WTC11 (cell line): ENCODE measurements around the gene DYRK1A. TPM values are rescaled to one million over a fixed set of nuclear protein-coding genes. Genes with fewer than 3 reads are reported as not detected.

ENCODE experiments used
- ATAC-seq: fragments of 200-7000 bp; cut with Tn5 transposase; 2 replicates; pipeline ENCODE4 v1.10.0; 2021; ENCODE audit warnings: mild to moderate bottlenecking, moderate library complexity
- CTCF ChIA-PET: fragments of 300-600 bp; sonication (Branson Sonifier 250); formaldehyde crosslinking; loops from one replicate; lab custom pipeline; 2021; ENCODE audit warnings: antibody characterized with exemption; lab: Charles Lee
- POLR2A ChIA-PET: fragments of 350-600 bp; sonication (Branson Sonifier 250); formaldehyde crosslinking; loops from one replicate; lab custom pipeline; 2021; ENCODE audit warnings: antibody characterized with exemption; lab: Charles Lee
- DNase-seq: peaks from one replicate; pipeline ENCODE4 v3.0.0; 2021; ENCODE audit warnings: low spot score
- H3K27ac Mint-ChIP-seq: 2 replicates; pipeline ENCODE4 v1.8.0; 2021; ENCODE audit warnings: mixed read lengths
- H3K27me3 Mint-ChIP-seq: 2 replicates; pipeline ENCODE4 v1.8.0; 2021; ENCODE audit warnings: low read depth, mild to moderate bottlenecking, moderate library complexity, mixed read lengths
- H3K36me3 Mint-ChIP-seq: 2 replicates; pipeline ENCODE4 v1.8.0; 2021; ENCODE audit warnings: mixed read lengths
- H3K4me1 Mint-ChIP-seq: 2 replicates; pipeline ENCODE4 v1.8.0; 2022; ENCODE audit warnings: mixed read lengths
- H3K4me3 Mint-ChIP-seq: 2 replicates; pipeline ENCODE4 v1.8.0; 2021; ENCODE audit warnings: mild to moderate bottlenecking, moderate library complexity, mixed read lengths
- H3K9me3 Mint-ChIP-seq: 2 replicates; pipeline ENCODE4 v1.8.0; 2021; ENCODE audit warnings: mixed read lengths
- ARID4B ChIP-seq: sonication (generic); formaldehyde crosslinking; IDR thresholded peaks from 2 replicates; pipeline ENCODE4 v1.8.0; 2023; ENCODE audit warnings: missing genetic modification reagents, mild to moderate bottlenecking, borderline replicate concordance
- ELF4 ChIP-seq: sonication (generic); formaldehyde crosslinking; IDR thresholded peaks from 2 replicates; pipeline ENCODE4 v1.8.1; 2022; ENCODE audit warnings: low read depth, mild to moderate bottlenecking, moderate library complexity, missing genetic modification reagents
- GABPB1 ChIP-seq: sonication (generic); formaldehyde crosslinking; IDR thresholded peaks from 2 replicates; pipeline ENCODE4 v1.8.1; 2023; ENCODE audit warnings: mild to moderate bottlenecking, missing genetic modification reagents
- GTF2I ChIP-seq: fragments of 250-450 bp; sonication (Bioruptor Pico); conservative IDR thresholded peaks from 2 replicates; pipeline ENCODE4 v1.4.0; 2021; ENCODE audit warnings: mild to moderate bottlenecking
- IRF2 ChIP-seq: sonication (generic); formaldehyde crosslinking; IDR thresholded peaks from 2 replicates; pipeline ENCODE4 v1.8.0; 2022; ENCODE audit warnings: low read depth, missing genetic modification reagents, borderline replicate concordance
- NR2C2 ChIP-seq: sonication (generic); formaldehyde crosslinking; IDR thresholded peaks from 2 replicates; pipeline ENCODE4 v1.8.0; 2022; ENCODE audit warnings: mild to moderate bottlenecking, missing genetic modification reagents
- PREB ChIP-seq: sonication (generic); formaldehyde crosslinking; IDR thresholded peaks from 2 replicates; pipeline ENCODE4 v1.8.1; 2022; ENCODE audit warnings: mild to moderate bottlenecking, missing genetic modification reagents, moderate library complexity, borderline replicate concordance
- SMAD3 ChIP-seq: sonication (generic); formaldehyde crosslinking; IDR thresholded peaks from 2 replicates; pipeline ENCODE4 v1.8.0; 2022; ENCODE audit warnings: missing genetic modification reagents, mild to moderate bottlenecking, borderline replicate concordance
- USF1 ChIP-seq: sonication (generic); formaldehyde crosslinking; IDR thresholded peaks from 2 replicates; pipeline ENCODE4 v1.8.0; 2022; ENCODE audit warnings: mild to moderate bottlenecking, missing genetic modification reagents
- ZNF138 ChIP-seq: sonication (generic); formaldehyde crosslinking; conservative IDR thresholded peaks from 2 replicates; pipeline ENCODE4 v1.8.1; 2022; ENCODE audit warnings: mild to moderate bottlenecking, moderate library complexity, missing genetic modification reagents
- ZNF219 ChIP-seq: sonication (generic); formaldehyde crosslinking; IDR thresholded peaks from 2 replicates; pipeline ENCODE4 v1.8.0; 2023; ENCODE audit warnings: missing genetic modification reagents, mild to moderate bottlenecking, borderline replicate concordance
- total RNA-seq: library from RNA; stranded (reverse); gene quantifications from 3 replicates; pipeline ENCODE4 v1.2.3, GENCODE V29; 2021
- TF ChIP-seq, protein P1 (sequence below): sonication (generic); formaldehyde crosslinking; IDR thresholded peaks from 2 replicates; pipeline ENCODE4 v1.8.0; 2023; ENCODE audit warnings: mild to moderate bottlenecking, missing genetic modification reagents
- TF ChIP-seq, protein P2 (sequence below): sonication (generic); formaldehyde crosslinking; conservative IDR thresholded peaks from 2 replicates; pipeline ENCODE4 v1.8.1; 2023; ENCODE audit warnings: mild to moderate bottlenecking, low read depth, missing genetic modification reagents, moderate library complexity

Gene DYRK1A
- total RNA-seq, 1 experiment from 2014 or later = 56.5 TPM

DNA sequence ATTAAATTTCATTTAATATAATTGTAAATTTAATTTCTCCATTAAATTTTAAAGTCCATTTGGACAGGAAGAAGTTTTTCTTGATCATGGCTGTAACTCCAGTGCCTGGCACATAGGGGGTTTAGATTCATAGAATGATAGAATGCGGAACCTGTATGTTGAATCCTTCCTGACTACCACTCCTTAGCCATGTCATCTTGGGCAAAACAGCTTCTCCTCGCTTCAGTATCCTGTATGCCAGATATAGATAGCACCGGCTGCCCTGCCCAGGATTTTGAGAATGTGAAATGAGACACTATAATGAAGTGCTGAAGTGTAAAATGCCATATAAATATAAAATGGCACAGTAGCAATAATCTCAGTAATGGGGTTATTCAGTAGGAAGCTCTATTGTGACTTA is 6.4 kb downstream of the DYRK1A start:
- DNase-seq (no peak), ATAC-seq (no peak)
- H3K9me3 Mint-ChIP-seq = no peaks in the 10 kb centered on the region
- H3K27ac Mint-ChIP-seq = no peak overlapping the region
- peaks cover 76% of the 10 kb centered on the region for H3K4me1 Mint-ChIP-seq
- no peak overlapping the region for H3K4me3 Mint-ChIP-seq
- H3K36me3 Mint-ChIP-seq = no peaks in the 10 kb centered on the region
- CTCF ChIA-PET = interaction anchor here (1.1 to 1.2 kb wide), 2 partner anchors 91 to 173 kb away, joined by 3 to 4 read pairs; no protein-coding TSS in a partner anchor
- POLR2A ChIA-PET = no interaction called here
- no peaks in the 10 kb centered on the region for H3K27me3 Mint-ChIP-seq
- TF ChIP-seq ZNF219 (CRISPR knock-in tag) = no peak
- TF ChIP-seq, protein P1, sequence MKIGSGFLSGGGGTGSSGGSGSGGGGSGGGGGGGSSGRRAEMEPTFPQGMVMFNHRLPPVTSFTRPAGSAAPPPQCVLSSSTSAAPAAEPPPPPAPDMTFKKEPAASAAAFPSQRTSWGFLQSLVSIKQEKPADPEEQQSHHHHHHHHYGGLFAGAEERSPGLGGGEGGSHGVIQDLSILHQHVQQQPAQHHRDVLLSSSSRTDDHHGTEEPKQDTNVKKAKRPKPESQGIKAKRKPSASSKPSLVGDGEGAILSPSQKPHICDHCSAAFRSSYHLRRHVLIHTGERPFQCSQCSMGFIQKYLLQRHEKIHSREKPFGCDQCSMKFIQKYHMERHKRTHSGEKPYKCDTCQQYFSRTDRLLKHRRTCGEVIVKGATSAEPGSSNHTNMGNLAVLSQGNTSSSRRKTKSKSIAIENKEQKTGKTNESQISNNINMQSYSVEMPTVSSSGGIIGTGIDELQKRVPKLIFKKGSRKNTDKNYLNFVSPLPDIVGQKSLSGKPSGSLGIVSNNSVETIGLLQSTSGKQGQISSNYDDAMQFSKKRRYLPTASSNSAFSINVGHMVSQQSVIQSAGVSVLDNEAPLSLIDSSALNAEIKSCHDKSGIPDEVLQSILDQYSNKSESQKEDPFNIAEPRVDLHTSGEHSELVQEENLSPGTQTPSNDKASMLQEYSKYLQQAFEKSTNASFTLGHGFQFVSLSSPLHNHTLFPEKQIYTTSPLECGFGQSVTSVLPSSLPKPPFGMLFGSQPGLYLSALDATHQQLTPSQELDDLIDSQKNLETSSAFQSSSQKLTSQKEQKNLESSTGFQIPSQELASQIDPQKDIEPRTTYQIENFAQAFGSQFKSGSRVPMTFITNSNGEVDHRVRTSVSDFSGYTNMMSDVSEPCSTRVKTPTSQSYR = no peak
- no peak for TF ChIP-seq PREB (CRISPR knock-in tag)
- no peak for TF ChIP-seq NR2C2 (CRISPR knock-in tag)
- no peak for TF ChIP-seq GTF2I (CRISPR knock-in tag)
- TF ChIP-seq GABPB1 (CRISPR knock-in tag) = no peak
- TF ChIP-seq SMAD3 = no peak
- TF ChIP-seq ARID4B = no peak
- no peak for TF ChIP-seq IRF2 (CRISPR knock-in tag)
- TF ChIP-seq, protein P2, sequence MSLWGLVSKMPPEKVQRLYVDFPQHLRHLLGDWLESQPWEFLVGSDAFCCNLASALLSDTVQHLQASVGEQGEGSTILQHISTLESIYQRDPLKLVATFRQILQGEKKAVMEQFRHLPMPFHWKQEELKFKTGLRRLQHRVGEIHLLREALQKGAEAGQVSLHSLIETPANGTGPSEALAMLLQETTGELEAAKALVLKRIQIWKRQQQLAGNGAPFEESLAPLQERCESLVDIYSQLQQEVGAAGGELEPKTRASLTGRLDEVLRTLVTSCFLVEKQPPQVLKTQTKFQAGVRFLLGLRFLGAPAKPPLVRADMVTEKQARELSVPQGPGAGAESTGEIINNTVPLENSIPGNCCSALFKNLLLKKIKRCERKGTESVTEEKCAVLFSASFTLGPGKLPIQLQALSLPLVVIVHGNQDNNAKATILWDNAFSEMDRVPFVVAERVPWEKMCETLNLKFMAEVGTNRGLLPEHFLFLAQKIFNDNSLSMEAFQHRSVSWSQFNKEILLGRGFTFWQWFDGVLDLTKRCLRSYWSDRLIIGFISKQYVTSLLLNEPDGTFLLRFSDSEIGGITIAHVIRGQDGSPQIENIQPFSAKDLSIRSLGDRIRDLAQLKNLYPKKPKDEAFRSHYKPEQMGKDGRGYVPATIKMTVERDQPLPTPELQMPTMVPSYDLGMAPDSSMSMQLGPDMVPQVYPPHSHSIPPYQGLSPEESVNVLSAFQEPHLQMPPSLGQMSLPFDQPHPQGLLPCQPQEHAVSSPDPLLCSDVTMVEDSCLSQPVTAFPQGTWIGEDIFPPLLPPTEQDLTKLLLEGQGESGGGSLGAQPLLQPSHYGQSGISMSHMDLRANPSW = no peak
- TF ChIP-seq ZNF138 = no peak

DNA sequence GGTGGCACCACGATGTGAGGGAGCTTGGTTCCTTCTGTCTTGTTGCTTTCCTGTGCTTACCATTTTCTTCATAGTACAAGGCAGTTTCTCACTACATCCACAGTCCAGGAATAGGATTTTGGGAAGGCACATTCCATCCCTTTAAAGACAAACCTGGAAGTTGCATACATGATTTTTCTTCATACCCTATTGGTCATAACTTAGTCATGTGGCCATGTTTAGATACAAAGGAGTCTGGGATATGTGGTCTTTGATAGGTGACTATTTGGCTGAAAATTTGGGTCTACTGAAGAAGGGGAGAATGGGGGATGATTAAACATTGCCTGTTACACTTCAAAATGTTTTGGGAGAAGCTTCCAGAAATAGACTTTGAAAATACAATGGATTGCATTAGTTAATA is 7.0 kb downstream of the DYRK1A start:
- POLR2A ChIA-PET = no interaction called here
- H3K9me3 Mint-ChIP-seq = no peaks in the 10 kb centered on the region
- no peak overlapping the region for H3K4me3 Mint-ChIP-seq
- no peaks in the 10 kb centered on the region for H3K27me3 Mint-ChIP-seq
- CTCF ChIA-PET = no interaction called here
- TF ChIP-seq USF1 (CRISPR knock-in tag) (peak; percentile 51), ELF4 (CRISPR knock-in tag) (no peak)
- H3K4me1 Mint-ChIP-seq = peaks cover 78% of the 10 kb centered on the region
- no peaks in the 10 kb centered on the region for H3K36me3 Mint-ChIP-seq
- DNase-seq (no peak), ATAC-seq (no peak)
- peak overlapping the region; percentile 76; the same call in 1 of the 2 replicates for H3K27ac Mint-ChIP-seq
